ENCODE data around the gene SNU13.

The SNU13 gene

DNA sequence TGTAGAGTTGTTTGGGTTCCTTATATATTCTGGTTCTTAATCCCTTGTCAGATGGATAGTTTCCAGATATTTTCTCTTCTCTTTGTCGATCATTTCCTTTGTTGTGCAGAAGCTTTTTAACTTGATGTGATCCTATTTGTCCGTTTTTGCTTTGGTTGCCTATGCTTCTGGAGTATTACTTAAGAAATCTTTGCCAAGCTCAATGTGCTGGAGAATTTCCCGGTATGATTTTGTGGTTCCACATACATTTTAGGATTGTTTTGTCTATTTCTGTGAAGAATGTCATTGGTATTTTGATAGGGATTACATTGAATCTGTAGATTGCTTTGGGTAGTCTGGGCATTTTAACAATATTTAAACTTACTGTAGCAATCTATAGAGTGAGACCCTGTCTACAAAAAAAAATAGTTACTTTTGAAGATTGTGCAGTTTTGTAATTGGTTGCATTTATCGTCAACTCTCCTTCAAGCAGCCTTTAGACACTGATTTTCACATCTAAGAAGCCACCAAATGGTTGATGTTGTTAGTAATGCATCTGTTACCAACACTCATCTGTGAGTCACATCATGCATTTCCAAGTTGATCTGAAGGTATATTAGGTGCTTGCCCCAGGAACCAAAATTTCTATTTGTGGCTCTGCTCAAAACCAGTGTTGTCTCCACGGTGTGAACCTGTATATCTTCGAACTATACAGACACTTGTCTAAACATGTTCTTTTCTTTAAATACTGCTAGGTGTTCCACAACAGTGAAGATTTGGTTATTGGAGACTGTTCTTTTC lies 46.1 kb downstream of the SNU13 start:
- peaks cover 94% of the 10 kb centered on the region for H3K36me3 ChIP-seq (ENCODE audit: insufficient read depth, low read length)
- H4K20me1 ChIP-seq (ENCODE audit: insufficient read depth, low read length) = peaks cover 18% of the 10 kb centered on the region; the same call in 1 of the 2 replicates
- ATAC-seq (ENCODE audit: insufficient read depth, low read depth) (no peak), DNase-seq (no peak)
- TF ChIP-seq, protein P1, sequence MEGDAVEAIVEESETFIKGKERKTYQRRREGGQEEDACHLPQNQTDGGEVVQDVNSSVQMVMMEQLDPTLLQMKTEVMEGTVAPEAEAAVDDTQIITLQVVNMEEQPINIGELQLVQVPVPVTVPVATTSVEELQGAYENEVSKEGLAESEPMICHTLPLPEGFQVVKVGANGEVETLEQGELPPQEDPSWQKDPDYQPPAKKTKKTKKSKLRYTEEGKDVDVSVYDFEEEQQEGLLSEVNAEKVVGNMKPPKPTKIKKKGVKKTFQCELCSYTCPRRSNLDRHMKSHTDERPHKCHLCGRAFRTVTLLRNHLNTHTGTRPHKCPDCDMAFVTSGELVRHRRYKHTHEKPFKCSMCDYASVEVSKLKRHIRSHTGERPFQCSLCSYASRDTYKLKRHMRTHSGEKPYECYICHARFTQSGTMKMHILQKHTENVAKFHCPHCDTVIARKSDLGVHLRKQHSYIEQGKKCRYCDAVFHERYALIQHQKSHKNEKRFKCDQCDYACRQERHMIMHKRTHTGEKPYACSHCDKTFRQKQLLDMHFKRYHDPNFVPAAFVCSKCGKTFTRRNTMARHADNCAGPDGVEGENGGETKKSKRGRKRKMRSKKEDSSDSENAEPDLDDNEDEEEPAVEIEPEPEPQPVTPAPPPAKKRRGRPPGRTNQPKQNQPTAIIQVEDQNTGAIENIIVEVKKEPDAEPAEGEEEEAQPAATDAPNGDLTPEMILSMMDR (IDR thresholded peaks at IDR 0.05; ENCODE audit: borderline replicate concordance, extremely low read depth, low read length, poor library complexity, severe bottlenecking) = no peak
- TF ChIP-seq EZH2 (IDR thresholded peaks at IDR 0.05; ENCODE audit: borderline replicate concordance, low read depth, low read length, severe bottlenecking) = no peak
- H3K4me1 ChIP-seq (ENCODE audit: insufficient read depth, low read length) = no peaks in the 10 kb centered on the region
- no peaks in the 10 kb centered on the region for H3K9me3 ChIP-seq (ENCODE audit: insufficient read depth, low read length, severe bottlenecking)
- H3K4me2 ChIP-seq (ENCODE audit: insufficient read depth, low read length) = no peak overlapping the region
- no peak overlapping the region for H3K4me3 ChIP-seq (ENCODE audit: low read depth in 1 of 2, low read length in 2 of 2)
- no peak overlapping the region for H3K9ac ChIP-seq (ENCODE audit: low read depth, low read length)
- H3K27ac ChIP-seq (ENCODE audit: low read length) = no peak overlapping the region
- peaks cover 66% of the 10 kb centered on the region for H3K79me2 ChIP-seq (ENCODE audit: insufficient read depth, low read length)
- H2AFZ ChIP-seq (ENCODE audit: low read depth, low read length) = no peak overlapping the region
- no peaks in the 10 kb centered on the region for H3K27me3 ChIP-seq (ENCODE audit: insufficient read depth, low read length, poor library complexity)

DNA sequence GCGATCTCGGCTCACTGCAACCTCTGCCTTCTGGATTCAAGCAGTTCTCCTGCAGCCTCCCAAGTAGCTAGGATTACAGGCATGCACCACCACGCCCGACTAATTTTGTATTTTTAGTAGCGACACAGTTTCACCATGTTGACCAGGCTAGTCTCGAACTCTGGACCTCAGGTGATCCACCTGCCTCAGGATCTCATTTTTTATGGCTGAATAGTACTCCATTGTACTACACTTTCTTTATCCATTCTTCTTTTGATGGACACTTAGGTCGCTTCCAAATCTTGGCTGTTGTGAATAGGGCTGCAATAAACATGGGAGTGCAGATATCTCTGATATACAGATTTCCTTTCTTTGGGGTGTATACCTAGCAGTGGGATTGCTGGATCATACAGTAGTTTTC lies 46.8 kb downstream of the SNU13 start:
- Histone ChIP-seq H3K36me3 (ENCODE audit: insufficient read depth, low read length) (peaks cover 94% of the 10 kb centered on the region), H3K4me3 (ENCODE audit: low read depth in 1 of 2, low read length in 2 of 2) (no peak overlapping the region), H3K4me1 (ENCODE audit: insufficient read depth, low read length) (no peaks in the 10 kb centered on the region), H3K9ac (ENCODE audit: low read depth, low read length) (no peak overlapping the region), H3K9me3 (ENCODE audit: insufficient read depth, low read length, severe bottlenecking) (no peaks in the 10 kb centered on the region), H3K79me2 (ENCODE audit: insufficient read depth, low read length) (peaks cover 67% of the 10 kb centered on the region), H4K20me1 (ENCODE audit: insufficient read depth, low read length) (peaks cover 19% of the 10 kb centered on the region; the same call in 1 of the 2 replicates), H2AFZ (ENCODE audit: low read depth, low read length) (no peak overlapping the region), H3K4me2 (ENCODE audit: insufficient read depth, low read length) (no peak overlapping the region), H3K27me3 (ENCODE audit: insufficient read depth, low read length, poor library complexity) (no peaks in the 10 kb centered on the region), H3K27ac (ENCODE audit: low read length) (no peak overlapping the region)
- TF ChIP-seq, protein P1 (IDR thresholded peaks at IDR 0.05; ENCODE audit: borderline replicate concordance, extremely low read depth, low read length, poor library complexity, severe bottlenecking) = no peak
- no peak for TF ChIP-seq EZH2 (IDR thresholded peaks at IDR 0.05; ENCODE audit: borderline replicate concordance, low read depth, low read length, severe bottlenecking)
- DNase-seq = no peak
- ATAC-seq (ENCODE audit: insufficient read depth, low read depth) = no peak

DNA sequence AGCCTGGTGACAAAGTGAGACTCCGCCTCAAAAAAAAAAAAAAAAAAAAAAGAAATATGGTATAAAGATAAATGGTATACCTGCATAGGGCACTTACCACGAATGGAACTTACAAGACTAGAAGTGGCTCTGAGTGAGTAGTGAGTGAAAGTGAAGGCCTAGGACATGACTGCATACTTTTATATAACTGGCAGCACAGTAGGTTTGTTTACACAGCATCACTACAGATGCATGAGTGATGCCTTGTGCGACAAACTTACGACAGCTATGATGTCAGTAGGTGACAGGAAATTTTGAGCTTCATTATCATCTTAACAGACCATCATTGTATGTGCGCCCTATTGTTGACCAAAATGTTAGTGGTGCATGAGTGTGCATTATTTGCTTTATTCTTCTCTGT lies 49.9 kb downstream of the SNU13 start:
- H3K4me2 ChIP-seq (ENCODE audit: insufficient read depth, low read length) = no peak overlapping the region
- ATAC-seq (ENCODE audit: insufficient read depth, low read depth) (no peak), DNase-seq (no peak)
- H3K9me3 ChIP-seq (ENCODE audit: insufficient read depth, low read length, severe bottlenecking) = no peaks in the 10 kb centered on the region
- H3K79me2 ChIP-seq (ENCODE audit: insufficient read depth, low read length) = peaks cover 75% of the 10 kb centered on the region
- H3K4me3 ChIP-seq (ENCODE audit: low read depth in 1 of 2, low read length in 2 of 2) = no peak overlapping the region
- H3K36me3 ChIP-seq (ENCODE audit: insufficient read depth, low read length) = peaks cover 95% of the 10 kb centered on the region
- no peak overlapping the region for H3K27ac ChIP-seq (ENCODE audit: low read length)
- no peak overlapping the region for H3K9ac ChIP-seq (ENCODE audit: low read depth, low read length)
- H3K4me1 ChIP-seq (ENCODE audit: insufficient read depth, low read length) = no peaks in the 10 kb centered on the region
- TF ChIP-seq, protein P1 (IDR thresholded peaks at IDR 0.05; ENCODE audit: borderline replicate concordance, extremely low read depth, low read length, poor library complexity, severe bottlenecking) = no peak
- TF ChIP-seq EZH2 (IDR thresholded peaks at IDR 0.05; ENCODE audit: borderline replicate concordance, low read depth, low read length, severe bottlenecking) = no peak
- H4K20me1 ChIP-seq (ENCODE audit: insufficient read depth, low read length) = peaks cover 42% of the 10 kb centered on the region
- H3K27me3 ChIP-seq (ENCODE audit: insufficient read depth, low read length, poor library complexity) = no peaks in the 10 kb centered on the region
- H2AFZ ChIP-seq (ENCODE audit: low read depth, low read length) = no peak overlapping the region
